ENCODE results near the gene COLEC12.

DNA sequence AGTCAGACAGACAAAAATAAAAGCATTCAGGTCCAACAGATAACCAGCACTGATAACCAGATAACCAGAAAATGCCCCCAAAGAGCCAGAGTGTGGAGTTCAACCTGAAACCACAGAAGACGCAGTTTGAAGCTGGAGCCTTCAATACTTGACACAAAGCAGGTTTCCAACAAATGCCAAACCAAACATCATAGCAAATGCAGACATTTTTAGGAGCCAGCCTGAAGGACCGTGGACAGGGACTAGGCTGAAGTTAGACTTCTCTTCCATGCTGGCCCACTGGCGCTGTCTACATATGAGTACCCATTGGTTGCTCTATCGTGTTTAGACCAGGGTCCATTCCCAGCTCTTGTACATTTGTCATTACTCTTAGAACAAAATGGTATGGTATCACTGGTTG lies 9.9 kb downstream of the COLEC12 start:
- TF ChIP-seq, protein P1, sequence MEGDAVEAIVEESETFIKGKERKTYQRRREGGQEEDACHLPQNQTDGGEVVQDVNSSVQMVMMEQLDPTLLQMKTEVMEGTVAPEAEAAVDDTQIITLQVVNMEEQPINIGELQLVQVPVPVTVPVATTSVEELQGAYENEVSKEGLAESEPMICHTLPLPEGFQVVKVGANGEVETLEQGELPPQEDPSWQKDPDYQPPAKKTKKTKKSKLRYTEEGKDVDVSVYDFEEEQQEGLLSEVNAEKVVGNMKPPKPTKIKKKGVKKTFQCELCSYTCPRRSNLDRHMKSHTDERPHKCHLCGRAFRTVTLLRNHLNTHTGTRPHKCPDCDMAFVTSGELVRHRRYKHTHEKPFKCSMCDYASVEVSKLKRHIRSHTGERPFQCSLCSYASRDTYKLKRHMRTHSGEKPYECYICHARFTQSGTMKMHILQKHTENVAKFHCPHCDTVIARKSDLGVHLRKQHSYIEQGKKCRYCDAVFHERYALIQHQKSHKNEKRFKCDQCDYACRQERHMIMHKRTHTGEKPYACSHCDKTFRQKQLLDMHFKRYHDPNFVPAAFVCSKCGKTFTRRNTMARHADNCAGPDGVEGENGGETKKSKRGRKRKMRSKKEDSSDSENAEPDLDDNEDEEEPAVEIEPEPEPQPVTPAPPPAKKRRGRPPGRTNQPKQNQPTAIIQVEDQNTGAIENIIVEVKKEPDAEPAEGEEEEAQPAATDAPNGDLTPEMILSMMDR (IDR thresholded peaks at IDR 0.05), result no peak
- TF ChIP-seq POLR2A (IDR thresholded peaks at IDR 0.05), result no peak
